Activated CD4-positive, alpha-beta memory T cell treated with anti-CD3 and anti-CD28 coated beads for 36 hours (primary cell): ENCODE data around the gene OPRPN. TPM values are rescaled to one million over a fixed set of nuclear protein-coding genes. Genes with fewer than 3 reads are reported as not detected.

Experiments
- CTCF ChIA-PET: fragments of 350-600 bp; sonication (Branson Sonifier 250); formaldehyde crosslinking; loops from one replicate; lab custom pipeline; 2021; ENCODE audit warnings: antibody characterized with exemption, inconsistent platforms; lab: Charles Lee
- POLR2A ChIA-PET: fragments of 350-600 bp; sonication (Branson Sonifier 250); formaldehyde crosslinking; loops from one replicate; lab custom pipeline; 2021; ENCODE audit warnings: antibody characterized with exemption; lab: Charles Lee
- DNase-seq: peaks from one replicate; pipeline ENCODE4 v3.0.0-alpha.2; 2020
- H3K27ac Mint-ChIP-seq: one replicate; pipeline ENCODE4 v1.8.0; 2021; ENCODE audit warnings: mixed read lengths
- H3K27me3 Mint-ChIP-seq: one replicate; pipeline ENCODE4 v1.8.0; 2021; ENCODE audit warnings: mixed read lengths
- H3K36me3 Mint-ChIP-seq: one replicate; pipeline ENCODE4 v1.8.0; 2021; ENCODE audit warnings: mixed read lengths
- H3K4me1 Mint-ChIP-seq: one replicate; pipeline ENCODE4 v1.8.0; 2021; ENCODE audit warnings: low read depth, mixed read lengths
- H3K4me3 Mint-ChIP-seq: one replicate; pipeline ENCODE4 v1.8.0; 2021; ENCODE audit warnings: mild to moderate bottlenecking, mixed read lengths
- H3K9me3 Mint-ChIP-seq: one replicate; pipeline ENCODE4 v1.8.0; 2021; ENCODE audit warnings: mixed read lengths
- intact Hi-C: fragments of 100-400 bp; cut with micrococcal nuclease; formaldehyde crosslinking; loops from one replicate; pipeline ENCODE4 v1.15.1; 2023
- total RNA-seq, 2 experiments: library from RNA; stranded (reverse); gene quantifications; one replicate each; pipeline ENCODE4 v1.2.3, GENCODE V29; 2021

Gene OPRPN
- total RNA-seq: not detected

GRCh38 chr4:70397580-70397979 lies at the start of gene OPRPN:
OPRPN (plus strand) TSS chr4:70397940; CDS start chr4:70399286, 1,346 bp downstream.
- Mint-ChIP-seq H3K4me3 (no peak within 1 kb of the TSS), H3K4me1 (no peaks in the 10 kb centered on the region), H3K27ac (no peak within 1 kb of the TSS), H3K27me3 (no peaks in the 10 kb centered on the region), H3K36me3 (no peaks in the 10 kb centered on the region), H3K9me3 (no peaks in the 10 kb centered on the region)
- intact Hi-C loops: no loop called here
- CTCF ChIA-PET: no interaction called here
- POLR2A ChIA-PET: no interaction called here
- no peak for DNase-seq

GRCh38 chr4:70356185-70356584 lies 41.6 kb upstream of the OPRPN start:
- POLR2A ChIA-PET: no interaction called here
- intact Hi-C loops: no loop called here
- no peak overlapping the region for H3K27ac Mint-ChIP-seq
- no peak overlapping the region for H3K4me3 Mint-ChIP-seq
- DNase-seq: no peak
- H3K4me1 Mint-ChIP-seq: no peaks in the 10 kb centered on the region
- CTCF ChIA-PET: no interaction called here
- H3K9me3 Mint-ChIP-seq: no peaks in the 10 kb centered on the region
- no peaks in the 10 kb centered on the region for H3K27me3 Mint-ChIP-seq
- no peaks in the 10 kb centered on the region for H3K36me3 Mint-ChIP-seq

- Mint-ChIP-seq H3K4me1 (no peaks in the 10 kb centered on the region), H3K27me3 (no peaks in the 10 kb centered on the region), H3K36me3 (no peaks in the 10 kb centered on the region), H3K27ac (no peak overlapping the region), H3K4me3 (no peak overlapping the region), H3K9me3 (no peaks in the 10 kb centered on the region)
- DNase-seq: no peak
- intact Hi-C loops: no loop called here
- CTCF ChIA-PET: interaction anchor here (0.6 kb wide), 2 partner anchors 147 to 582 kb away, joined by 3 to 4 read pairs; no protein-coding TSS in a partner anchor
- POLR2A ChIA-PET: no interaction called here
Observed at GRCh38 chr4:70359115-70359661, 38.6 kb upstream of the OPRPN start.

GRCh38 chr4:70360460-70360859 lies 37.3 kb upstream of the OPRPN start, which contains the start of gene SMR3A:
SMR3A (plus strand) TSS chr4:70360760; CDS start chr4:70362116, 1,356 bp downstream.
- Mint-ChIP-seq H3K27ac (no peak within 1 kb of the TSS), H3K36me3 (no peaks in the 10 kb centered on the region), H3K4me3 (no peak within 1 kb of the TSS), H3K27me3 (no peaks in the 10 kb centered on the region), H3K4me1 (no peaks in the 10 kb centered on the region), H3K9me3 (no peaks in the 10 kb centered on the region)
- intact Hi-C loops: no loop called here
- DNase-seq: no peak
- ChIA-PET CTCF (no interaction called here), POLR2A (no interaction called here)

- H3K27ac Mint-ChIP-seq: no peak overlapping the region
- no peaks in the 10 kb centered on the region for H3K9me3 Mint-ChIP-seq
- CTCF ChIA-PET: no interaction called here
- H3K36me3 Mint-ChIP-seq: no peaks in the 10 kb centered on the region
- no peak for DNase-seq
- POLR2A ChIA-PET: no interaction called here
- no peaks in the 10 kb centered on the region for H3K27me3 Mint-ChIP-seq
- no peaks in the 10 kb centered on the region for H3K4me1 Mint-ChIP-seq
- intact Hi-C loops: no loop called here
- H3K4me3 Mint-ChIP-seq: no peak overlapping the region
Observed at GRCh38 chr4:70364002-70364401, 33.7 kb upstream of the OPRPN start.

GRCh38 chr4:70365479-70365878 lies 32.3 kb upstream of the OPRPN start:
- Mint-ChIP-seq H3K4me1 (no peaks in the 10 kb centered on the region), H3K9me3 (no peaks in the 10 kb centered on the region), H3K27me3 (no peaks in the 10 kb centered on the region), H3K4me3 (no peak overlapping the region), H3K27ac (no peak overlapping the region), H3K36me3 (no peaks in the 10 kb centered on the region)
- DNase-seq: no peak
- ChIA-PET CTCF (no interaction called here), POLR2A (no interaction called here)
- intact Hi-C loops: no loop called here

GRCh38 chr4:70367813-70368212 lies 29.9 kb upstream of the OPRPN start:
- no peak for DNase-seq
- intact Hi-C loops: no loop called here
- no peak overlapping the region for H3K27ac Mint-ChIP-seq
- H3K9me3 Mint-ChIP-seq: no peaks in the 10 kb centered on the region
- no peaks in the 10 kb centered on the region for H3K4me1 Mint-ChIP-seq
- H3K27me3 Mint-ChIP-seq: no peaks in the 10 kb centered on the region
- no peak overlapping the region for H3K4me3 Mint-ChIP-seq
- CTCF ChIA-PET: no interaction called here
- no peaks in the 10 kb centered on the region for H3K36me3 Mint-ChIP-seq
- POLR2A ChIA-PET: no interaction called here

- Mint-ChIP-seq H3K36me3 (no peaks in the 10 kb centered on the region), H3K9me3 (no peaks in the 10 kb centered on the region), H3K4me3 (no peak overlapping the region), H3K27me3 (no peaks in the 10 kb centered on the region), H3K27ac (no peak overlapping the region), H3K4me1 (no peaks in the 10 kb centered on the region)
- ChIA-PET POLR2A (no interaction called here), CTCF (no interaction called here)
- DNase-seq: no peak
- intact Hi-C loops: no loop called here
Observed at GRCh38 chr4:70371987-70372386, 25.8 kb upstream of the OPRPN start.

GRCh38 chr4:70372760-70373159 lies 25.0 kb upstream of the OPRPN start:
- no peaks in the 10 kb centered on the region for H3K27me3 Mint-ChIP-seq
- DNase-seq: no peak
- no peak overlapping the region for H3K4me3 Mint-ChIP-seq
- no peaks in the 10 kb centered on the region for H3K36me3 Mint-ChIP-seq
- H3K4me1 Mint-ChIP-seq: no peaks in the 10 kb centered on the region
- no peaks in the 10 kb centered on the region for H3K9me3 Mint-ChIP-seq
- intact Hi-C loops: no loop called here
- CTCF ChIA-PET: no interaction called here
- H3K27ac Mint-ChIP-seq: no peak overlapping the region
- POLR2A ChIA-PET: no interaction called here

GRCh38 chr4:70380578-70380977 lies 17.2 kb upstream of the OPRPN start:
- intact Hi-C loops: no loop called here
- no peaks in the 10 kb centered on the region for H3K36me3 Mint-ChIP-seq
- ChIA-PET POLR2A (no interaction called here), CTCF (no interaction called here)
- no peaks in the 10 kb centered on the region for H3K4me1 Mint-ChIP-seq
- H3K9me3 Mint-ChIP-seq: no peaks in the 10 kb centered on the region
- DNase-seq: no peak
- no peak overlapping the region for H3K4me3 Mint-ChIP-seq
- H3K27me3 Mint-ChIP-seq: no peaks in the 10 kb centered on the region
- H3K27ac Mint-ChIP-seq: no peak overlapping the region

GRCh38 chr4:70382691-70383181 lies 15.0 kb upstream of the OPRPN start, which contains the start of gene SMR3B:
SMR3B (plus strand) TSS chr4:70383131; CDS start chr4:70384511, 1,380 bp downstream.
- POLR2A ChIA-PET: no interaction called here
- Mint-ChIP-seq H3K4me1 (no peaks in the 10 kb centered on the region), H3K9me3 (no peaks in the 10 kb centered on the region), H3K27me3 (no peaks in the 10 kb centered on the region), H3K27ac (no peak within 1 kb of the TSS), H3K4me3 (no peak within 1 kb of the TSS), H3K36me3 (no peaks in the 10 kb centered on the region)
- CTCF ChIA-PET: no interaction called here
- intact Hi-C loops: no loop called here
- DNase-seq: no peak

GRCh38 chr4:70392057-70392776 lies 5.5 kb upstream of the OPRPN start:
- POLR2A ChIA-PET: no interaction called here
- DNase-seq: no peak
- no peaks in the 10 kb centered on the region for H3K36me3 Mint-ChIP-seq
- no peak overlapping the region for H3K27ac Mint-ChIP-seq
- no peaks in the 10 kb centered on the region for H3K27me3 Mint-ChIP-seq
- intact Hi-C loops: no loop called here
- no peaks in the 10 kb centered on the region for H3K4me1 Mint-ChIP-seq
- H3K9me3 Mint-ChIP-seq: no peaks in the 10 kb centered on the region
- CTCF ChIA-PET: no interaction called here
- H3K4me3 Mint-ChIP-seq: no peak overlapping the region
